Adrenal gland (tissue), 19 donors: ENCODE data around the gene CSAG2. TPM values are rescaled to one million over a fixed set of nuclear protein-coding genes. Genes with fewer than 3 reads are reported as not detected.
"Not testable (repeated sequence)": the region's sequence is repeated elsewhere in the genome, so short reads cannot be mapped to it uniquely, and the experiment has no call there.

Experiments
- DNase-seq, 7 donors: peaks; one replicate each; pipeline ENCODE4 v3.0.0-alpha.2; 2019 to 2020
- H3K27ac ChIP-seq, 5 donors: fragments of 200-600 bp; sonication (generic) in 4 of 5; 1 replicate in 3 of 5; 2 replicates in 2 of 5; pipeline versions ENCODE4 v1.5.1 to v1.8.0; 2016 to 2020; ENCODE audit warnings: mild to moderate bottlenecking in 1 of 5
- H3K27me3 ChIP-seq: fragments of 200-600 bp; 2 replicates; pipeline ENCODE4 v1.8.0; 2021
- H3K36me3 ChIP-seq, 2 donors: fragments of 200-600 bp; replicated peaks in 1 of 2; 1 replicate in 1 of 2; 2 replicates in 1 of 2; pipeline versions ENCODE4 v1.5.1 to v1.8.0; 2018 to 2022
- H3K4me1 ChIP-seq, 2 donors: fragments of 200-600 bp; replicated peaks in 1 of 2; 1 replicate in 1 of 2; 2 replicates in 1 of 2; pipeline versions ENCODE4 v1.5.1 to v1.8.0; 2018 to 2021
- H3K4me3 ChIP-seq, 4 donors: fragments of 200-600 bp; sonication (generic) in 3 of 4; one replicate each; pipeline ENCODE4 v1.5.1; 2016 to 2018
- H3K9me3 ChIP-seq, 3 donors: fragments of 200-600 bp; sonication (generic) in 1 of 3; replicated peaks in 1 of 3; 1 replicate in 2 of 3; 2 replicates in 1 of 3; pipeline versions ENCODE4 v1.5.1 to v1.8.0; 2016 to 2021
- POLR2A ChIP-seq, 2 donors: fragments of 450-650 bp; IDR thresholded peaks; one replicate each; pipeline ENCODE4 v1.6.1; 2017; ENCODE audit warnings: antibody characterized with exemption in 2 of 2, mild to moderate bottlenecking in 2 of 2, moderate library complexity in 1 of 2
- WGBS, 4 donors: extraction: QIAGEN DNeasy Blood & Tissue Kit in 2 of 4; methylation state at CpG; one replicate each; pipeline versions ENCODE4 v1.1.5 to v1.1.7; 2013 to 2017; 5-methylcytosine and 5-hydroxymethylcytosine counted together
- intact Hi-C, 2 donors: fragments of 100-400 bp; cut with DNase I; formaldehyde crosslinking; loops; one replicate each; pipeline versions ENCODE4 v1.14.1 to v1.15.0; 2022 to 2023
- long read RNA-seq, 10 donors: library from polyadenylated mRNA in 3 of 10; unstranded in 2 of 10; stranded (forward) in 1 of 10; transcript quantifications; one replicate each; pipeline ENCODE4 v2.0.0 and lab custom pipeline, GENCODE V29; 2021 to 2026
- polyA plus RNA-seq, 3 donors: library from polyadenylated mRNA; stranded (reverse); fragments of 200-250 nt in 2 of 3; fragments of 350-450 nt in 1 of 3; fragmentation: Illumina TruSeq in 1 of 3; extraction: RNeasy Lipid Tissue Mini Kit (QIAGEN cat#74804) in 1 of 3; gene quantifications; one replicate each; pipeline ENCODE4 v1.2.3, GENCODE V29; 2013 to 2014
- total RNA-seq, 9 donors: library from RNA; depleted of rRNA in 4 of 9; stranded (reverse); fragments of >200 nt in 4 of 9; fragments of 120-200 nt in 1 of 9; fragmentation: NEBNext Ultra II Directional in 1 of 9; extraction: Animal tissue kit (Norgen Biotek cat#: 25700) in 1 of 9; gene quantifications; one replicate each; pipeline versions ENCODE4 v1.1.0 to v1.2.4, GENCODE V29; 2013 to 2023
- TF ChIP-seq, protein P1 (sequence below), 6 experiments: fragments of 450-650 bp in 4 of 6; fragments of 200-600 bp in 2 of 6; sonication (generic) in 1 of 6; IDR thresholded peaks; 1 replicate in 5 of 6; 2 replicates in 1 of 6; pipeline versions ENCODE4 v1.5.1 to v1.8.0; 2016 to 2021; ENCODE audit warnings: antibody characterized with exemption in 6 of 6, mild to moderate bottlenecking in 2 of 6, moderate library complexity in 1 of 6
- donor health status: healthy with polysubstance abuse.
- donor health status: Bipolar disorder and iron deficiency.
- donor health status: DM: yes; HTN: yes; CAD: no.
- donor health status: DM: no; HTN: no; CAD: no.
- donor health status: DM: no; HTN: no; CAD: no.
- donor health status: DM: yes; HTN: yes; CAD: no.

CSAG2 gene, protein sequence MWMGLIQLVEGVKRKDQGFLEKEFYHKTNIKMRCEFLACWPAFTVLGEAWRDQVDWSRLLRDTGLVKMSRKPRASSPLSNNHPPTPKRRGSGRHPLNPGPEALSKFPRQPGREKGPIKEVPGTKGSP
- total RNA-seq (not detected), polyA plus RNA-seq (not detected)
- long read RNA-seq, donor 1: 0 reads
- long read RNA-seq, donor 2: 0 reads
- long read RNA-seq, donor 3: 0 reads
- long read RNA-seq, donor 4: 0 reads
- long read RNA-seq, donor 5: 0 reads
- long read RNA-seq, donor 6: 0 reads
- long read RNA-seq, donor 7: 0 reads
- long read RNA-seq, donor 8: 0 reads
- long read RNA-seq, donor 9: 0 reads
- long read RNA-seq, donor 10: 0 reads

DNA sequence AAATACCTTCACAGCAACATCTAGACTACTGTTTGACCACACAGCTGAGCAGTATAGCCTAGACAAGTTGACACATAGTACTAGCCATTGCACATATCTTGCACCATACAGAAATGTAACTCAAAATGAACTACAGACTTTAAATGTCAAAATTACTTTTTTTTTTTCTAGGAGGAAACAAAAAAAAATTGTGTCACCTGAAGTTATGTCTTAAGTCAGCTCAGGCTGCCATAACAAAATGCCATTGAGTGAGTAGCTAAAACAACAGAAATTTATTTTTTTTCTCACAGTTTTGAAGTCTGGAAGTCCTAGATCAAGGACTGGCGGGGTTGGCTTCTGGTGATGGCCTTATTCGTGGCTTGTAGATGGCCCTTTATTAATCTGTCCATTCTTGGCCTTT, at the start of gene CSAG2:
TSS of gene CSAG2 (minus strand) at position 101 of the 400 bp plus-strand sequence. CDS start 161 bp downstream, outside the sequence.
- H3K9me3 ChIP-seq, H3K27ac ChIP-seq, intact Hi-C loops, H3K36me3 ChIP-seq, H3K27me3 ChIP-seq, H3K4me1 ChIP-seq, DNase-seq, H3K4me3 ChIP-seq: not testable (repeated sequence)
- WGBS, 4 donors: no CpG with 5 or more reads among the region's 2 CpGs

DNA sequence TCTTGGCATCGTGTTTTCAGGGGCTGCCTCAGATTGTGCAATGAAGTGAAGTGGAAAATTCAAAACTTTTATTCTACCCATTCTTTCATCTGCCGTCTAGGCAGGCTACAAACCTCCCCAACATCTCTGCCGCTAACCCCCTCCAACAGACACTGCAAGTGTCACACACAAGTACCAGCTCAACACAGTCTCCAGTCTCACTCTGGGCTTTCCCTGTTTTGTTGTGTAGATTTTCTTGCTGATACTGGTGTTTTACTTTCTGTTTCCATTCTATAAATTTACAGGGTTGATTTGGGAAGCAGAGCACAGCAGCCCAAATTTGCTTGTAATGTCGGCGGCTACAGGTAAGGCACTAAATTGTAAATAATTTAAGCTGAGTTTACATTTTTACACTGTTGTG, 45.8 kb upstream of the CSAG2 start:
- intact Hi-C loops, H3K4me3 ChIP-seq, DNase-seq, H3K4me1 ChIP-seq, H3K9me3 ChIP-seq, H3K27ac ChIP-seq, H3K36me3 ChIP-seq, H3K27me3 ChIP-seq: not testable (repeated sequence)
- WGBS, 4 donors: no CpG with 5 or more reads among the region's 5 CpGs

DNA sequence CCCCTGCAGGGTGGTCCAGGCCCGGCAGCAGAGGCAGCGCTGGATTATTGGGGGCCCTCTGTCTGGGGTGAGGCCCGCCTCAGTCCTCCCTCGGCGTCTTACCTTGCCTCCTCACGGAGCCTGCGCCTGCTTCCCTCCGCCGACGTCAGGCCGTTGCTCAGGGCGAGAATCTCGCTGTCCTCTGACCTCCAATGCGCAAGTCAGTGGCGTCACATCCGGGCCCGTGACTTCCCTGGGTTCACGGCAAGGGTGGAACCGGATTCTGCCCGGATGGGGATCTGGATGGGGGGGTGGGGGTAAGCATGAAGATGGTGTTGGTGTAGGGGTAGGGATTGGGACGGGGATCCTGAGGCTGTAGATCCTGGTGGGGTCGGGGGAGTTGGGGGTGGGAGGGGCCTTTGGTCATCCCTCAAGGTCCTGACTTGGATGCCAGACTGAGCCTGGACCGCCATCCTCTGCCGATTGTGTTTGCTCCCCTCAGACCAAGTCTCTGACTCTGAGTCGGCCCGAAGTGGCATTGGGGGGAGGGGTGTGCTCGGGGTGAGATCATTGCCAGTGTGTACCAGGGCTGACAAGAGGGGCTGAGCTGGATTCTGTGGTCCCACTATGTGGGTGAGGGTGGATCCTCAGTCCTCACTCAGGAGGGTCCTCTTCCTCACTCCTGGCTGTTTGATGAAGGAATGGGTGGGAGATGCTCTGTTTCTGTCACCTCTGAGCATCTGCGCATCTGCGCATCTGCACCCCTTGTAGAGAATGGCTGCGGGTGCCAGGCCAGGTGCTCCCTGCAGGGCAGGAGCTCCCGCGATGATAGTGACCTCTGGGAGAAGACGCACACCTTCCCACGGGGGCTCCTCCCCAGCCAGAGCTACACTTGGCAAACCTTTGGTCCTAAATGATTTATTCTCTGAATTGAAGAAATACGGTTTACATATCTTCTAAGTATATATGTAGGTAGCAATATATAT, 44.9 kb upstream of the CSAG2 start, which contains the start of gene MAGEA2:
TSS of gene MAGEA2 (minus strand) at position 157 of the 965 bp plus-strand sequence. CDS start 2,479 bp downstream, outside the sequence.
- H3K4me3 ChIP-seq, H3K36me3 ChIP-seq, DNase-seq, intact Hi-C loops, H3K9me3 ChIP-seq, H3K4me1 ChIP-seq, H3K27ac ChIP-seq, H3K27me3 ChIP-seq: not testable (repeated sequence)
- no CpG with 5 or more reads among the region's 35 CpGs for WGBS, 4 donors

DNA sequence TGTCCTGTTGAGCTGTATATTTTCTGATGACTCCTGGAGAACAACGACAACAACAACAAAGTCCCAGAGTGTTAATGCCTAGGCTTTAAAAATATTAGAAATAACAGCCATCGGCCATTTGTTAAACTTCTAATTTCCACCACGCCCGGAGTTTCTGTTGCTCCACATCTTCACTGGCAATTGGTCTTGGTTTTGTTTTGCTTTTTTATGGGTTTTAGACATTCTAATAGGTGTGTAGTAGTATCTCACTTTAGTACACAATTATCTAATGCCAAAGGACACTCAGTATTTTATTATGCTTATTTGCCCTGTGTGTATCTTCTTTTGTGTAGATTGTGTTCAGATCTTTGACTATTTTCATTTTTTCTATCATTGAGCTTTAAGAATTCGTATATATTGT, 29.5 kb upstream of the CSAG2 start:
- Histone ChIP-seq H3K4me1 (no peaks in the 10 kb centered on the region), H3K27me3 (no peaks in the 10 kb centered on the region), H3K4me3 (no peak overlapping the region), H3K36me3 (no peaks in the 10 kb centered on the region), H3K27ac (no peak overlapping the region), H3K9me3 (no peaks in the 10 kb centered on the region)
- 71 to 84% (median 72%) methylated on average over 5 of the region's 5 CpGs for WGBS, 4 donors
- intact Hi-C loops: no loop called here
- DNase-seq: no peak
- TF ChIP-seq, protein P1, sequence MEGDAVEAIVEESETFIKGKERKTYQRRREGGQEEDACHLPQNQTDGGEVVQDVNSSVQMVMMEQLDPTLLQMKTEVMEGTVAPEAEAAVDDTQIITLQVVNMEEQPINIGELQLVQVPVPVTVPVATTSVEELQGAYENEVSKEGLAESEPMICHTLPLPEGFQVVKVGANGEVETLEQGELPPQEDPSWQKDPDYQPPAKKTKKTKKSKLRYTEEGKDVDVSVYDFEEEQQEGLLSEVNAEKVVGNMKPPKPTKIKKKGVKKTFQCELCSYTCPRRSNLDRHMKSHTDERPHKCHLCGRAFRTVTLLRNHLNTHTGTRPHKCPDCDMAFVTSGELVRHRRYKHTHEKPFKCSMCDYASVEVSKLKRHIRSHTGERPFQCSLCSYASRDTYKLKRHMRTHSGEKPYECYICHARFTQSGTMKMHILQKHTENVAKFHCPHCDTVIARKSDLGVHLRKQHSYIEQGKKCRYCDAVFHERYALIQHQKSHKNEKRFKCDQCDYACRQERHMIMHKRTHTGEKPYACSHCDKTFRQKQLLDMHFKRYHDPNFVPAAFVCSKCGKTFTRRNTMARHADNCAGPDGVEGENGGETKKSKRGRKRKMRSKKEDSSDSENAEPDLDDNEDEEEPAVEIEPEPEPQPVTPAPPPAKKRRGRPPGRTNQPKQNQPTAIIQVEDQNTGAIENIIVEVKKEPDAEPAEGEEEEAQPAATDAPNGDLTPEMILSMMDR (IDR thresholded peaks at IDR 0.05): no peak
- TF ChIP-seq POLR2A (IDR thresholded peaks at IDR 0.05): no peak

DNA sequence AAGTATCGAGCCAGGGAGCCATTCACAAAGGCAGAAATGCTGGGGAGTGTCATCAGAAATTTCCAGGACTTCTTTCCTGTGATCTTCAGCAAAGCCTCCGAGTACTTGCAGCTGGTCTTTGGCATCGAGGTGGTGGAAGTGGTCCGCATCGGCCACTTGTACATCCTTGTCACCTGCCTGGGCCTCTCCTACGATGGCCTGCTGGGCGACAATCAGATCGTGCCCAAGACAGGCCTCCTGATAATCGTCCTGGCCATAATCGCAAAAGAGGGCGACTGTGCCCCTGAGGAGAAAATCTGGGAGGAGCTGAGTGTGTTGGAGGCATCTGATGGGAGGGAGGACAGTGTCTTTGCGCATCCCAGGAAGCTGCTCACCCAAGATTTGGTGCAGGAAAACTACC, 27.5 kb upstream of the CSAG2 start:
- H3K9me3 ChIP-seq, H3K36me3 ChIP-seq, H3K4me1 ChIP-seq, DNase-seq, intact Hi-C loops, H3K27me3 ChIP-seq, H3K4me3 ChIP-seq, H3K27ac ChIP-seq: not testable (repeated sequence)
- WGBS, 4 donors: 79 to 92% (median 87%) methylated on average over 2 to 12 of the region's 12 CpGs

DNA sequence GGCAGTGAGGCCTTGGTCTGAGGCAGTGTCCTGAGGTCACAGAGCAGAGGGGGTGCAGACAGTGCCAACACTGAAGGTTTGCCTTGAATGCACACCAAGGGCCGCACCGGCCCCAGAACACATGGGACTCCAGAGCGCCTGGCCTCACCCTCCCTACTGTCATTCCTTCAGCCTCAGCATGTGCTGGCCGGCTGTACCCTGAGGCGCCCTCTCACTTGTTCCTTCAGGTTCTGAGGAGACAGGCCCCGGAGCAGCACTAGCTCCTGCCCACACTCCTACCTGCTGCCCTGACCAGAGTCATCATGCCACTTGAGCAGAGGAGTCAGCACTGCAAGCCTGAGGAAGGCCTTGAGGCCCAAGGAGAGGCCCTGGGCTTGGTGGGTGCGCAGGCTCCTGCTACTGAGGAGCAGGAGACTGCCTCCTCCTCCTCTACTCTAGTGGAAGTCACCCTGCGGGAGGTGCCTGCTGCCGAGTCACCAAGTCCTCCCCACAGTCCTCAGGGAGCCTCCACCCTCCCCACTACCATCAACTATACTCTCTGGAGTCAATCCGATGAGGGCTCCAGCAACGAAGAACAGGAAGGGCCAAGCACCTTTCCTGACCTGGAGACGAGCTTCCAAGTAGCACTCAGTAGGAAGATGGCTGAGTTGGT, 26.9 kb upstream of the CSAG2 start:
- WGBS, 4 donors: 86 to 97% (median 87%) methylated on average over 5 to 12 of the region's 12 CpGs; no CpG with 5 or more reads in 1 of the 4 donors
- Histone ChIP-seq H3K27ac (no peak overlapping the region), H3K4me3 (no peak overlapping the region), H3K4me1 (no peaks in the 10 kb centered on the region), H3K36me3 (no peaks in the 10 kb centered on the region), H3K27me3 (no peaks in the 10 kb centered on the region), H3K9me3 (no peaks in the 10 kb centered on the region)
- intact Hi-C loops: no loop called here
- no peak for DNase-seq
- TF ChIP-seq, protein P1 (IDR thresholded peaks at IDR 0.05): no peak
- no peak for TF ChIP-seq POLR2A (IDR thresholded peaks at IDR 0.05)
